ENCODE results near the gene TNK1.

DNA sequence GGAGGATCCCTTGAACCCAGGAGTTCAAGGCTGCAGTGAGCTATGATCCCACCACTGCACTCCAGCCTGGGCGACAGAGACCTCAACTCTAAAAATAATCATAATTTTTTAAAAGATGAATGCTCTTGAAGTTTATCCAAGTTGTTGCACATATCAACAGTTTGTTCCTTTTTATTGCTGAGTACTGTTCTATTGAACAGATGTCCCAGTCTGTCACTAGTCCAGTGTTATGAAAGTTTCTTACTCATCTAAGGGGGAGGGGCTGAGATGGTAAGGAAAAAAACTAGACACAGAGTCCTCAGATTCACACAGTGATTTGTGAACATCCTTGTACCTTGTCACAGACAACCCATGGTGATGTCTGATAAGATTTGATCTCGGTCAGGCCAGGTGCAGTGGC is 40.7 kb upstream of the TNK1 start:
- TF ChIP-seq, protein P1, sequence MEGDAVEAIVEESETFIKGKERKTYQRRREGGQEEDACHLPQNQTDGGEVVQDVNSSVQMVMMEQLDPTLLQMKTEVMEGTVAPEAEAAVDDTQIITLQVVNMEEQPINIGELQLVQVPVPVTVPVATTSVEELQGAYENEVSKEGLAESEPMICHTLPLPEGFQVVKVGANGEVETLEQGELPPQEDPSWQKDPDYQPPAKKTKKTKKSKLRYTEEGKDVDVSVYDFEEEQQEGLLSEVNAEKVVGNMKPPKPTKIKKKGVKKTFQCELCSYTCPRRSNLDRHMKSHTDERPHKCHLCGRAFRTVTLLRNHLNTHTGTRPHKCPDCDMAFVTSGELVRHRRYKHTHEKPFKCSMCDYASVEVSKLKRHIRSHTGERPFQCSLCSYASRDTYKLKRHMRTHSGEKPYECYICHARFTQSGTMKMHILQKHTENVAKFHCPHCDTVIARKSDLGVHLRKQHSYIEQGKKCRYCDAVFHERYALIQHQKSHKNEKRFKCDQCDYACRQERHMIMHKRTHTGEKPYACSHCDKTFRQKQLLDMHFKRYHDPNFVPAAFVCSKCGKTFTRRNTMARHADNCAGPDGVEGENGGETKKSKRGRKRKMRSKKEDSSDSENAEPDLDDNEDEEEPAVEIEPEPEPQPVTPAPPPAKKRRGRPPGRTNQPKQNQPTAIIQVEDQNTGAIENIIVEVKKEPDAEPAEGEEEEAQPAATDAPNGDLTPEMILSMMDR (IDR thresholded peaks at IDR 0.05 in 8 of 11, conservative IDR thresholded peaks at IDR 0.05 in 3 of 11), result no peak
- no peak for TF ChIP-seq POLR2A (IDR thresholded peaks at IDR 0.05)
